Posterior vena cava (tissue), 2 donors: ENCODE measurements around the gene LMX1A. TPM values are rescaled to one million over a fixed set of nuclear protein-coding genes. Genes with fewer than 3 reads are reported as not detected.

Experiments used
- DNase-seq: peaks from one replicate; pipeline ENCODE4 v3.0.0-alpha.2; 2020; ENCODE audit warnings: low spot score
- intact Hi-C, 2 donors: fragments of 100-400 bp; cut with DNase I; formaldehyde crosslinking; loops; one replicate each; pipeline versions ENCODE4 v1.14.1 to v1.14.2; 2022 to 2023
- long read RNA-seq, 2 donors: library from polyadenylated mRNA; unstranded; transcript quantifications; one replicate each; pipeline ENCODE4 v2.0.0, GENCODE V29; 2020 to 2021
- total RNA-seq, 2 donors: library from RNA; stranded (reverse); fragmentation: NEBNext Ultra II Directional; extraction: Animal tissue kit (Norgen Biotek cat#: 25700); gene quantifications; one replicate each; pipeline ENCODE4 v1.2.1, GENCODE V29; 2021
- donor health status: DM: yes; HTN: yes; CAD: no.
- donor health status: DM: yes; HTN: yes; CAD: no.

LMX1A gene
- under 1 TPM; 0.19 to 0.79 TPM for total RNA-seq
- long read RNA-seq, donor 1, partial matches to known transcripts: 0 of 2 reads
- long read RNA-seq, donor 1, other reads (novel, unspliced or antisense): 1 of 2 reads
- long read RNA-seq, donor 2: 0 reads

DNA sequence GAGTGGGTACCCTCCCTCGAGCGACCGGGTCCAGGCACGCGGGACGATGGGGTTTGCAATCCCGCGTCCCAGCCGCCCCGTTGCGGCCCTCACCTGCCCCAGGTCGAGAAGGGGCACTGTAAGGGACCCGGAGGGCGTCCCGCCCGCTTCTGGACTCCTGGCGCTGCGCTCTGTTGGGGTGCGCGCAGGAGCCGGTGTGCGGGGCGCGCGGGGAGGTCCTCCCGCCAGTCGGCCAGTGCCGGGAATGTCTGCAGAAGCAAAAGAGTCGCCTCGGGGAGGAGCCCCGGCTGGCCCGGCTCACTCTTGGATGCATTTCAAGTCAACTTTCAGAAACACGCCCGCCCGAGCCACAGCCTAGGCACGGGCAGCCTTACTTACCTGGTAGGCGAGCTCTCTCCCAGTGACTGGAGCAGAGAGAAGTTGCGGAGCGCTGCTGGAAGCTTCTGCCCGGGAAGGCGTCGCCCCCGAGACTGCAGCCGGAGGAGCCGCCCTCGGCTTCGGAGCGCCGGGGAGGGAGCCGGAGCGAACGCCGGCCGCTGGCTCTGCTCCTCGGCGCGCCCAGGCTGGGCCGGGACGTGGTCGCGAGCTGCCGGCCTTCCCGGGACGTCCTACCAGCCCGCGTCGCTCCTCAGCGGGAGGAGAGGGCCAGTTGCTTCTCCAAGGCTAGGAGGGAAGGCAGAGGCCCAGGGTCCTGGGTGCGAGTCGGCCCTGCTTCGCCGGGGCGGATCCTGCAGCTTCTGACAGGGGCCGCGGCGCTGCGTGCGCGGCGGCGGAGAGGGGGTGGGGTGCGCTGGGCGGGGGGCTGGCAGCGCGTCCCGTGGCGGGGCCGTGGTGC, at the start of gene LMX1A:
LMX1A (minus strand) TSS at position 739 of the 835 bp plus-strand sequence. CDS start 1,156 bp downstream, outside the sequence.
- intact Hi-C loops: no loop called here
- DNase-seq: no peak

DNA sequence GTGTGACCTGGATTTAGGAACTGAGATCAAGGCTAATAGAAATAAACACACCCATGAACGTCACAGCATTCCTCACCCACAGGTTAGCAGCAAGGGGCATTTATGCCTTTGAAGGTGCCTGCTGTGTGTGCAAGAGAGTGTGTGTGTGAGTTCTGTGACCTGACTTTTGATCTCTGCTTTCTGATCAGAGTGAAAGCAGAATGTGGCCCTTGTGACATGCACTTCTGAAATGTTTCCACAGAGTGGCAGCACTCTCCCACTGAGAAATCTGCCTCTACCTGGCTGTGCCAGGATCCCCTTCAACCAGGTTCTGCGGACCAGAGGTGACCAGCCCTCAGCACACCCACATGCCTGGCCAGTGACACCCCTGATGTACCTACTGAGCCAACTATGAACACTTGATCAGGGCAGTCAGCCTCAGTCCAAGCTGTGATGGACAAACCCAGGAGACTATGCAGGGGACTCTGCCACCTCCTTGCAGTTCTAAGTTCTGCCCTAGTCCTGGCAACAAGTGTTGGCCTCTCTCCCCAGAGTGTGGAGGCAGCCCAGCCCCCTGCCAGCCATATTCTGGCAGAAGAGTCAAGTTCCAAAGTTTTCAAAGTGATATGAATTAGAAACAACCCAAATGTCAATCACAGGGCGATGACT, 47.4 kb upstream of the LMX1A start:
- DNase-seq: no peak

DNA sequence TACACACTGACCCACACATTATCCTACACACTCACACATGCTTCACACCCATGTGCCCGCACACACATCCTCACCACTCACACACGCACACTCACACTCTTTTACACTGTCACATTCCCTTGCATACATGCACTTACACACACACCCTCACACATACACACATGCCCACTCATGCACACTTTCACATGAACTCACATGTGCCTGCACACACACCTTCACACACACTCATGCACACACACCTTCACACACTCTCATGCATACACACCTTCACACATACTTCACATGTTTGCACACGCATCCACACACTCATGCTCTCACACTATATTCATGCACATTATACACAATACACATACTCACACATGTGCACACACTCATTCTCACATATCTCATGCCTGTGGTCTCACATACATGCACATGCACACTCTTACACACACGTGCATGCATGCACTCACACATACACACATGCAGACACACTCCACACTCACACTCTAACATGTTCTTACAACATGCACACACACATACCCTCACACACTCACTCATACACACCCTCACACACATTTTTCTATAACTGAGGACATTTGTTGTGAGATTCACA, 46.1 kb upstream of the LMX1A start:
- intact Hi-C loops: loop anchor here in 1 of 2 donors (2.0 kb wide), 1 partner anchor 68 kb away; no protein-coding TSS in a partner anchor
- no peak for DNase-seq

More for the DNA sequence above, 47.4 kb upstream of the LMX1A start:
- intact Hi-C loops: loop anchor here in 1 of 2 donors (2.0 kb wide), 2 partner anchors 67 to 75 kb away; no protein-coding TSS in a partner anchor

DNA sequence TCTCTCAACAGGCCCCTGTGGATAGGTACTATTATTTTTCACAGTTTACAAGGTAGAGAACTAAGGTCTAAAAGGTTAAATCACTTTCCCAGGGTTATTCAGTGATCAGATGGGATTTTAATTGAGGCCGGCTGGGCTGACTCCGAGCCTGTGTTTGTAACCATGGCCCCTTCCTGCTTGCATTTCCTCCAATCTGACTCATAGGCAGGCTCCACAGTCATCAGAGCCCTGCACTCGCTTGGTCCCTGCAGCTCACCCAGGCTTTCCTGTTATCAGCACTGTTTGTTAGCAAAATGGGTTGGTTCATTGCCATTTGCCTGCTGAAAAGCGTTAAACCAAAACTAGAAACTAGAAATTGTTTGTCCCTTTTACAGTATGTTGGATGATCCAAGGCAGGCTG, 41.4 kb upstream of the LMX1A start:
- DNase-seq: peak; percentile 84
- intact Hi-C loops: loop anchor here (5.0 to 10.0 kb wide), 2 partner anchors 517 to 519 kb away; no protein-coding TSS in a partner anchor

DNA sequence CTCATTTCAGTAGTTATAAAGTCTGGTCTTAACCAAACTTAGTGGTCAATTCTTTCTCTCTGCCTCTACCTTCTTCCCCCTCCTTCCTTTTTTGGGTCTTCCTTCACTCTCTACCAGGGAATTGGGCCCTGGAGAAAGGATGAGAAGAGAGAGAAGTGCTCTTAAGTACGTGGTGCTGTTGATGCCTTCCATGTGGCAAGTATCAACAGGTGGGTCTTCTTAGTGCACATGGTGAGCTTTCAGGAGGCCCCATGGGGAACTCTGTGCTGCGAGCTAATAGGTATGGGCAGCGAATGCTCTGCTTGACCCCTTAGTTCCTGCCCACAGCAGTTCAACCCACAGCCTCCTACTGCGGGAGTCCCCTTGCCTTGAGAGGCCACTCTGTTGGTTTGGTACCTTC, 39.4 kb upstream of the LMX1A start:
- no peak for DNase-seq
- intact Hi-C loops: loop anchor here (5.0 to 10.0 kb wide), 2 partner anchors 519 to 521 kb away; no protein-coding TSS in a partner anchor

DNA sequence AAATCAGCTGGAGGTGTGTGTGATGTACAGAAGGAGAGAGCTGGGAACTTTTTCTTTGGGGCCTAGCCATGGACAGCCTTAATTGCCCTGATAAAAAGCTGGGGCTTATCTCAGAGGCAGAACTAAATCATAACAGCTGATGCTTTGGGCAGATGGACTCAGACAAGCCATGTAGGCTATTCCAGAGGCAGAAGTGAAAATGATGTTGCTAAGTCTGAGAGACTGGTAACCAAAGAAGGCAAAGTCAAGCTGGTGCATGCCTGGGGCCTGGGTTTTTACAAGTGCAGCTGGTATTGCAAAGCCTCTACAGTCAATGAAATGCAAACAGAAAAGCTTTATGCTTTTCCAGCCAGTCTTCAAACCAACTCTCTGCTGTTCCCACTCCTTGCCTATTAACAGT, 39.0 kb upstream of the LMX1A start:
- intact Hi-C loops: loop anchor here (5.0 to 10.0 kb wide), 2 partner anchors 519 to 522 kb away; no protein-coding TSS in a partner anchor
- no peak for DNase-seq

DNA sequence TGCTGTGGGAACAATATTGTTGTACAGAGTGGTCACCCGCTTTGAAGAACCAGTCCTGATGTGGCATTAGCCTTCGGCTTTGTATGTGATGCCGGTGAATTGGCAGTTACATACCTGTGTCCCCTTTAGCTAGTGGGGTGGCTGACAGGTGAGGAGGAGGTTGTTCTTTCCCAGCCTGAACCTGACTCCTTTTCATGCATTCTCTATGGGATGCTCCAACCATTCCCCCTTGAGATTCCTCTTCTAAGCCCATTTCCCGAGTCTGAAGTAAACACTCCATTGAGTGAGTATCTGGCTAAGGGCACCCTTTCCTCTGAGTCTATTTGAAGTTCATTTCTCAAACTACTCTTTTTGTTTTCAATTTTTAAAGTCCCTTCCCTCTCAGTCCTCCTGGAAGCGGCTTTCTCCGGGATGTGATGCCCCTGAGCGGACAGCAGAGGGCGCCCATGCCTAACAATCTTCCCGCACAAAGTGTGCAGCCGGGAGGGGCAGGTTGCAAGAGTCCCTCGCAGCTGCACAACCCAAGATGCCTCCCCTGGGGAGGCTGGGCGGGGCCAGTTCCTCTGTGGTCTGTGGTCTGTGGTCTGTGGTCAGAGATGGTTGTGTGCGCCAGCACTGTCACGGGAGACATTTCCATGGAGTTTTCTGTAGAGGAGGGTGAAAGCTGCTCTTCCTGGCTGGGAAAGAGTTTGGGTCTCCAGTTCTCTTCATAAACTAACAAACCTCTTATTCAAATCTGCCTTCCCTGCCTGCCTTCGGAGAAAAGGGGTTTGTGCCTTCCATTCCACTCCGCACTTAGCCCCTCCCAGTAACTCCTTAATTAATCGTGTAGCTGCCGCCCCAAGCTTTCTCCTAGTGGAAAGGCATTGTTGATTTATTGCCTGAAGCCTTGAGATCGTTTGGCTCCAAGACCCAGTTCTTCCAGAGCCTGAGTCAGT, 36.4 kb upstream of the LMX1A start:
- DNase-seq: peak; percentile 96
- intact Hi-C loops: loop anchor here (5.0 to 10.0 kb wide), 2 partner anchors 199 to 522 kb away; no protein-coding TSS in a partner anchor

DNA sequence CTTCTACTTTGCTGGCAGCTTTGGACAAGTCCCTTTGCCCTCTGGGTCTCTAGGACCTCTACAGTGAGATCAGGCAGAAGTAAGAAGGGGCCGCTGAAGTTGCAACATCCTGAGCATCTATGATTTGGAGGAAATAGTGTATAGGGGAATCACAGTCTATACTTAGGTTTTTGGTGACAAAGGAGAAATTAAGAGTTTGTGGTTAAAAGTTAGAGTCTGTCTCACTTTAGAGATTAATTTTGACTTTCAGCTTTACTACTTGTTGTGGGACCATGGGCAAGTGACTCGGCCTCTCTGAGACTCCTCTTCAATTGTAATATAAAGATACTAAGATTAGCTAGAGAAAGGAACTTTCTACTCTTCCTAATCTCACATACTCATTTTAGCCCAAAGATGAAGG, 33.1 kb upstream of the LMX1A start:
- DNase-seq: no peak
- intact Hi-C loops: loop anchor here (5.0 to 10.0 kb wide), 2 partner anchors 203 to 525 kb away; no protein-coding TSS in a partner anchor

DNA sequence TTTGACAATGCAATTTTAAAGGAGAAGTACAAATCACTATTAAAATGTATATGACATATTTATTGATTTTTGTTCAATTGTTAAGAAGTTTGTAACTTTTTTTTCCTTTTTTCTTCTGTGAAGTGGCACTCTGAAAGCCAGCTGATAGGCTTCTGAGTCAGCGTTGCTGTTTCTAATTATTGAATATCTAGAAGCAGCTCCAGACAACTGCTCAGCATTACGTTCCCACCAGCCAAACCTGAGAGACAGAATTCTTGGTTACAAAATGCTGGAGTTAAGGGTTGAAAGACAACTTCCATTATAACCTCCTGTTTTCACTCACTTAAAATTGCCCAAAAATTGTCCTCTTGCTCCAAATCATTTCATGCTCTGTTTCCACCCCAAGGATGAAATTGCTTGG, 31.4 kb upstream of the LMX1A start:
- intact Hi-C loops: no loop called here

DNA sequence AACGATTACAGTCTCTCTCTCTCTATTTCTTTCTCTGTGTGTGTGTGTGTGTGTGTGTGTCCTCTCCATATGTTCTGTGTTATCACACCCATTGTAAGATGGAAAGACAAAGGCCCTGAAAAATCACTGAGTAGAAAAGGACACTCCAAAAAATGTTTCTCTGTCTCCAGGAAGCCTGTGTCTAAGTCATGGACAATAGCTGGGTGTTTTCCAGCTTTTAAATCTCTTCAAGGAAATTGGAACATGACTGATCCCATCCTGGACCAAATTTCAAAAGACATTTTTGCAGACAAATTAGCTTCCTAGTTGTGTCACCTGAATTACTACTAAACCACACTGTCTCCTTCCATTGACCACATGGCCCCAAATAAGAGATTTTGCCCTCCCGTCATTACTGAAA, 31.0 kb upstream of the LMX1A start:
- intact Hi-C loops: no loop called here
- DNase-seq: no peak

More for the DNA sequence above, 31.4 kb upstream of the LMX1A start:
- no peak for DNase-seq

DNA sequence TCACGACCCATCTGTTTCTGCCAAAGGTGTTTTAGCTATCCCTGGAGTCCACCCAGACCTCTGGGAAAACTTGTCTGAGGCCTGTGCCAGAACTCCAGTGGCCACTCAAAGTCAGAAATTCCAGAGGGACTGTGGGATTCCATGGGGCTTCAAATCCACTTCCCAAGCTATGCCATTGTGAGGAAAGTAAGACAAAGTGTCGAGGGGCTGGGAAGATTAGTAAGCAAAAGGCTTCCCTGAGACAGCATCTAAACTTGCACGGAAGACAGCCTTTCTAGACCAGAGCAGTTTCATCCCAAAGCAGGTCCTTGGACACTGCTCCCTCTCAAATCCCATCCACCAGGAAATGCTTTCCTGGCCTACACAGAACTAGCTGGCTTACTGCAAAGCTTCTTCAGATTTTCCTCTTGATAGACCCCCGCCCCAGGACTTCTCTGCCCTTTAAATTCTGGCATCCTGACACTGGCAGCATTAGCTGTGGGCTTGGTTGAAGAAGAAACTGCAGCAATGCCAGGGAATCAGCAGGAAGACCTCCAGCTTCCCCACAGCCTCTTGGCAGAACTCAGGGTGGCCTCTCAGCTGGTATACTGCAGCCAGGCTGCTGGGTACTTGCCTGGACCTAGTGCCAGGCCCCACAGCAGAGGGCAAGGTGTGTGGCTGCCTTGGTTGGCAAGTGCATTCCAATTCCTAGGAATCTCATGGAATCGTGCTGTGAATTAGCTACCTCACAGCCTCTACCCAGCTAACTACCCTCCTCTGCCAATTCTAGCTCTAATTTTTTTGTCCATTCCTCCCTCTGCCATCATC, 27.3 kb upstream of the LMX1A start:
- intact Hi-C loops: no loop called here
- no peak for DNase-seq

DNA sequence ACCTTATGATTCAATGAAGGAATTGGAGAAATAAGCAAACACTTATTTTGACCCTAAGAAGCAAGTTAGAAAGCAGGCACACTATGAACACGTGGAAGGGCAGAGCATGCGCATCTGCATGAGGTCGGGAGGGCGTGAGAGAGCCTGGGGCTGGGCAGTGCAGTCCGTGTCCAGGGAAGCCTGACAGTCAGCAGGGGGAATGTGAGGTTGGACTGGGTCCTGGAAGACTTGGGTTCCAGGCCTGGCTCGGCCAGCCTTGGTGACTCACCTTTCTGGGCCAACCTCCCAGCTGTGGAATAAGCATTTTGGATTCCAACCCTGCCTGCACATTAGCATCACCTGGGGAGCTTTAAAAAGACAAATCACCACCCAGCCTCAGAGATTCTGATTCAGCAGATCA, 26.6 kb upstream of the LMX1A start:
- peak; percentile 91 for DNase-seq
- intact Hi-C loops: no loop called here

DNA sequence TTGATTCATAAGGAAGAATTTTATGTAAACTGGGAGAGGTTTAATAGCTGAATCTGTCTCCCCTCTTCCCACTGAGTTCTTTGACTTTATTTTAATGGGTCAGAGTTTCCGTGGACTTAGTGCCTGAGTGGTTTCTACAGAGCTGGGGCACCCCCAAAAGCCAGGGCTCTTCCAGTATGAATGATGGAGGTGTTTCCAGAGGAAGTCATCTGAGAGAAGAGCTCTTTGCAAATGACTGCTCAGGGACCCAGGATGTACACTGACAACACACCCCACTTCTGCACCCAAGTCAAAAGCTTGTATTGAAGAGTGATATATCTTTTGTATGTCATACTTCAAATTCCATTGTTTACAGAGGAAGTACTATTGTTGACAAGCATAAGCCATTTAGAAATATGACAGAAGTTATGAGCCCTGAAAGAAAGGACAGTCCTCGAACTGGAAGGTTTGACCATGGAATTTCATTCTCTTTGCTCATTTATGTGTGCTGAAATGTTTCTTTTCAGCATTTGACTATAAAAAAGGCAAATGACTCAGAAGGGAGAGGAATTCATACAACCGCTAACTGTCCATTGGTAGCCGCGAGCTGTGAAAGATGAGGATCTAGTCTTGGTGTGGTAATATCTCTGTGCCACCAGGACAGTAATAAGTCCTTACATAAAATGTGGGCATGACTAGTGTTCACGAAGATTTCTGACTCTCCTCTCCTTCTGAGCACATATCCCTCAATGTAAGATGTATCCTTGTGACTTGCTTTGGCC, 25.4 kb upstream of the LMX1A start:
- no peak for DNase-seq
- intact Hi-C loops: no loop called here

DNA sequence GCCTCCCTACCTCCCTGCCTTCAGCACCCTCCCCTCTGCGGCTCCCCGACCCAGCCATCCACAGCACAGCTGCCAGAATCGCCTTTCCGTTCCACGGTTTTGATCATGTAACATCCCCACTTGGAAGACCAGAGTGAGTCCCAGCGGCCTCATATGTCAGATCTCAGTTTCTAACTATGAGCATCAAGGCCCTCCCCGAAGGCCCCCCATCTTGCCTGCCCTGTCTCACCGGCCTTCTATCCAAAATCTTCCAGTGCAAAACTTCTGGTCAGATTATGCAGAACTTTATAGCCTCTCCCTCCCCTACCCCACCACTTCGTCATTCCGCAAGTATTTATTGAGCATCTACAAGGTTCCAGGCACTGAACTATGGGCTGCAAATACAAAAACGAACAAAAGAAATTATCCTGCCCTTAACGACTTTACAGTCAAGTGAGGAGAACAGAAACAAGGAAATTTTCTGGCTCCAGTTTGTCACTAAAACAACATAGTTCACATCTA, 20.3 kb upstream of the LMX1A start:
- DNase-seq: no peak
- intact Hi-C loops: no loop called here

DNA sequence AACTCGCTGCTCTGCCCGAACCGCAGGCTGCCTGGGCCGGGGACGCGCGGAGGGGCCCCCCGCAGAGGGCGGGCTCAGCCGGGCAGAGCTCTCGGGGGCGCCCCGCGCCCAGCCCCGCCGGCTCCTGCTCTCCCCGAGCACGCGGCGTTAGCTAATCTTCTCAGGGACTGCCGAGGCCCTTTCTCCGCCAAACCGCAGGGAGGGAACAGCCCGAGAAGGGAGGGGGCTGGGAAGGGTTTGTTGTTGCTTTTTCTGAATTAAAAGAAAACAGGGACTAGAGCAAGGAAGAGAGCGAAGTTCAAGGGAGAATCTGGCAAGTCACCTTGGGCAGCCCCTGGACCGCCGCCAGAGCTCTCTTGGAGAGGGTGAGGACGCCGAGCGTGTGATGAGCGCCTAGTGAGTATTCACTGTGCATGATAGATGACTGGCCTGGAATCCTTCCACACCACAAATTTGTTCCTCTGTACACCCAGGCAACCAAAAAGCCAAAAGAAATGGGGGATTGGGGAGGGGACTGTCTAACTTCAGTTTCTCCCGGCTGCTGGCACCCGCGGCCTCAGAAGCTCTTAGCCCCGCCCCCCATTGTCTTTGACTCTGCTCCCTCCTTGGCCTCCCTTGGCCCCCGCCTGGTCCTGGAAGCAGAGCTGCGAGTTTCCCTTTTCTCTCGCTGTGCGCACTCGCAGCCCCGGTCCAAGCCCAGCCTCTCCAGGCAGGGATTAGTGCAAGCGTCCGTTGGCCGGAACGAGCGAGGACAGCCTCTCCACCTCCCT, 19.7 kb upstream of the LMX1A start:
- peak; percentile 96 for DNase-seq
- intact Hi-C loops: no loop called here

DNA sequence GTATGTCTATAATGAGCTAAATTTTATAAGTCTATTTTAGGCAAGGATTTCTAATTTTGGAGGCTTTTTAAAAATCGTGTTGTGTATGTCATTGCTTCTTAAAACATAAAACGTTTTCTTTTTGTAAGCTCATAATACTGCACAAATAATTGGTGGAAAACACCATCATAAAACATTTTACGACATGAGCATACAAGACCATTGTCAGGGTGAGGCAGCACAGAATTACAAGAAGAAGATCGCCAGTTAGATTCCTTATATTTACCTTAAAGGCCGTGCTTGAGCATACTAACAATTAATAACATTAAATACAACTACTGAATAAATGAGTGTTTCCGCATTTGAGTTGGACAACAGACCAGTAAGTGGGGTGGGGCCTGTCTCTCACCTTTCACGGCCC, 19.1 kb upstream of the LMX1A start:
- DNase-seq: no peak
- intact Hi-C loops: no loop called here
